ENCODE measurements around the gene RIMS3.

The RIMS3 gene

DNA sequence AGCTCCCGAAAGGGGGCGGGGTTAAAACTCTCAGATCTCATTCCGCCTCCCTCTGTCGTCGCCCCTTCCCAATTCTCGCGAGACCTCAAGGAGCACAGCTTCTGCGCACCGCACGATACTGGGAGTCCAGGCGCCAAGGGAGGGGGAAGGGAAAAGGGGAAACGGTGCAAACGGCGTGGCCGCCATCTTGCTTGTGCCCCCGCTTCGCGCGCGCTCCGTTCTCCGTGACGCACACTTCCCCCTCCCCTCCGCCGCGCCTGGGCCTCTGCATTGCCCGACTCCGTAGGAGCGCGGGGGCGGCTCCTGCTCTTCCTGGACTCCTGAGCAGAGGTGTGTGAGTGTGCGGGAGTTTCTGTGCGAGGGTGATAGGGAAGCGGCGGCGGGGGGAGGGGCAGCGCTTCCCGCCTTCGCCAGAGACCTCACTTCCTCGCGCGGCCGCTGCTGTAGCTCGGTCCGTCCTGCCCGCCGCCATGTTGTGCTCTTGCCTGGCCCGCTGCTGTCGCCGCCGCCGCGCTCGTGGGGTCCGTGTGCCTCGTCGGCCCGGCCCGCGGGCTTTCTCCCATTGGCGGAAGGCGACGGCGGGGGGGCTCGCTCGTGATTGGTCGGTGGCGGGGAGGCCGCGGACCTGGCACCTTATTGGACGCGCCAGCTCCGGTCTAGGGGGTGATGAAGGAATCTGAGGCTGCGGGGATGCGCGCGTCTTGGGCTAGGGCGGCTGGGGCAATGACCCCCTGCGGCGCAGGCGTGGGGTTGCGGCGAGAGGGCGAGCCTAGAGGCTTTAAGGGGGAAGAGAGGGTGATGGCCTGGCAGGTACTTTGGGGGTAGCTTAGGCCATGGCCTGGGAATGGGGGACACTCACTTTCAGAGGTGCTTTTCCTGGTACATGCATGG lies 26.3 kb upstream of the RIMS3 start, which contains the start of gene NFYC:
NFYC (plus strand) TSS at position 167 of the 891 bp plus-strand sequence. CDS start 47,140 bp downstream, outside the sequence.
- Histone ChIP-seq H3K27me3 (ENCODE audit: control insufficient read depth, insufficient read depth, low read length, poor library complexity, severe bottlenecking) (no peaks in the 10 kb centered on the region), H3K36me3 (ENCODE audit: control insufficient read depth, insufficient read depth, low read length) (peaks cover 7% of the 10 kb centered on the region), H3K4me1 (ENCODE audit: control insufficient read depth, insufficient read depth, low read length) (peaks cover 17% of the 10 kb centered on the region), H3K4me3 (ENCODE audit: insufficient read depth, low read depth, low read length) (peak within 1 kb of the TSS; percentile 84), H3K27ac (ENCODE audit: insufficient read depth, low read depth, low read length, poor library complexity, severe bottlenecking) (peak within 1 kb of the TSS; percentile 100), H3K9me3 (ENCODE audit: control insufficient read depth, low read length) (no peaks in the 10 kb centered on the region)
- WGBS, 2 experiments: 0 to 1% methylated on average over 80 to 84 of the region's 84 CpGs

DNA sequence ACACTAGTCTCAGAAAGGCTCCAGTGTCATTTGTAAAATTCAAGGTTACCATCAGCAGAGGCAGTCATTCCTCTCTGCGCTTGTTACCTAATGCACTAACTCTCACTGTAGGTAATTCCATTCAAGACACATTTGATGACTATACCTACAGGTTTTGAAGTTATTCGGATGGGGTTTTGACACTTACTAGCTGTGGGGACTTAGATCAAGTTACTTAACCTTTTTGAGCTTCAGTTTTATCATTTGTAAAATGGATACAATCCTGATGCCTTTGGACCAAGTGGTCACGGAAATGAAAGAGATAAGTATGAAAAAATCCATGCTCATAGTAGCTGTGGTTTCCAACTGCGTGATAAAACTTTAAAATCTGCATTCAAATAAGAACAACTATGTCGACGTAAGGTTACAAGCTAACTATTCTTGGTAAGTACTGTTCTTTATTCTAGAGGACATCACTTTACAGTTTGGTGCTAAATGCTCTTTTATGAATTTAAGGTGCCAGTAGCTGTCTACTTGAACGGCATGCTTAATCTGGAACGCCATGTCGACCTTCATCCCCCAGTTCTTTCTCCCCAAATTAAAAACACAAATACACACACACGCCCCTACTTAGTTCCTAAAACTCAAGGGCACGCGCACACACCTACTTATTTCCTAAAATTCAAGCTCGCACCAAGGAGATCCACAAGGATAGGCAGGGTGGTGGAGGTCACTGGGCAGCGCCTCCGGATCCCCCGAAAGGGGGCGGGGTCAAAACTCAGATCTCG lies 25.5 kb upstream of the RIMS3 start:
- Histone ChIP-seq H3K4me1 (ENCODE audit: control insufficient read depth, insufficient read depth, low read length) (peaks cover 17% of the 10 kb centered on the region), H3K36me3 (ENCODE audit: control insufficient read depth, insufficient read depth, low read length) (peaks cover 16% of the 10 kb centered on the region), H3K27me3 (ENCODE audit: control insufficient read depth, insufficient read depth, low read length, poor library complexity, severe bottlenecking) (no peaks in the 10 kb centered on the region), H3K4me3 (ENCODE audit: insufficient read depth, low read depth, low read length) (peak overlapping the region; percentile 84), H3K27ac (ENCODE audit: insufficient read depth, low read depth, low read length, poor library complexity, severe bottlenecking) (no peak overlapping the region), H3K9me3 (ENCODE audit: control insufficient read depth, low read length) (no peaks in the 10 kb centered on the region)
- WGBS, 2 experiments: 15% methylated on average over 18 of the region's 18 CpGs

DNA sequence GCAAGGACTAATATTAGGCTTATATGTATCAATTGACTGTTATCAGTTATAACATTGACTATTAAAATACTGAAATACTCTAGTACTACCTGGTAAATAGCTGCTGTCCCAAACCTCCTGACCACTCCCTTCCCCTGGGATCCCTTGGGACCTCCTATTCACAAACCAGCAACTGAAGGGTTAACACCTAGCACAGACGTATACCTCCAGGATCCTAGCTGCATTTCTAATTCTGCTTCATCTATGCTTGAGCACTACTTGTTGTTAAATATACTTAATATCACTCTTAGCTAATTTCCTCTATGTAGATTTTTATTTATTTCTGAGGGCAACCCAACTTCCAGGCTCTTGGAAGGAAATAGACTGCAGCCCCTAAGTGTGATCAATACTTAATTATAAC lies 24.3 kb upstream of the RIMS3 start:
- WGBS, 2 experiments: 53 to 63% methylated on average over 1 of the region's 1 CpG
- no peaks in the 10 kb centered on the region for H3K9me3 ChIP-seq (ENCODE audit: control insufficient read depth, low read length)
- H3K4me1 ChIP-seq (ENCODE audit: control insufficient read depth, insufficient read depth, low read length): peaks cover 17% of the 10 kb centered on the region
- no peaks in the 10 kb centered on the region for H3K27me3 ChIP-seq (ENCODE audit: control insufficient read depth, insufficient read depth, low read length, poor library complexity, severe bottlenecking)
- H3K27ac ChIP-seq (ENCODE audit: insufficient read depth, low read depth, low read length, poor library complexity, severe bottlenecking): no peak overlapping the region
- H3K4me3 ChIP-seq (ENCODE audit: insufficient read depth, low read depth, low read length): no peak overlapping the region
- H3K36me3 ChIP-seq (ENCODE audit: control insufficient read depth, insufficient read depth, low read length): peaks cover 21% of the 10 kb centered on the region

DNA sequence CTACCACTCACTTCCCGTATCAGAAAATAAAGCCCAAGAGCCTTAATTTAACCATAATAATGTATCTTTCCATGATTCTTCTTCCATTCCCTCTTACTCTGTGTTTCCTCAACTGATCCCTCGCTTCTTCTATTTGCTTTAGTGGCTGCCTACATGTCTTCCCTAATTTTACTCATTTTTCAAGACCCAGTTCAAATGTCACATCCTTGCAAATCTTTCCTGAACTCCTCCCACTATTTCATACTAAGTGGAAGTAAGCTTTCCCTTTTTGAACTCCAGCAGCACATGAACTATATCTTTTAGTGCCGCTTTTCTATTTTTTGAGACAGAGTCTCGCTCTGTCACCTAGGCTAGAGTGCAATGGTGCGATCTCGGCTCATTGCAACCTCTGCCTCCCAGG lies 22.2 kb upstream of the RIMS3 start:
- no peak overlapping the region for H3K27ac ChIP-seq (ENCODE audit: insufficient read depth, low read depth, low read length, poor library complexity, severe bottlenecking)
- 92 to 95% methylated on average over 6 of the region's 6 CpGs for WGBS, 2 experiments
- H3K27me3 ChIP-seq (ENCODE audit: control insufficient read depth, insufficient read depth, low read length, poor library complexity, severe bottlenecking): no peaks in the 10 kb centered on the region
- no peaks in the 10 kb centered on the region for H3K9me3 ChIP-seq (ENCODE audit: control insufficient read depth, low read length)
- H3K36me3 ChIP-seq (ENCODE audit: control insufficient read depth, insufficient read depth, low read length): peaks cover 21% of the 10 kb centered on the region
- peaks cover 11% of the 10 kb centered on the region for H3K4me1 ChIP-seq (ENCODE audit: control insufficient read depth, insufficient read depth, low read length)
- H3K4me3 ChIP-seq (ENCODE audit: insufficient read depth, low read depth, low read length): no peak overlapping the region

DNA sequence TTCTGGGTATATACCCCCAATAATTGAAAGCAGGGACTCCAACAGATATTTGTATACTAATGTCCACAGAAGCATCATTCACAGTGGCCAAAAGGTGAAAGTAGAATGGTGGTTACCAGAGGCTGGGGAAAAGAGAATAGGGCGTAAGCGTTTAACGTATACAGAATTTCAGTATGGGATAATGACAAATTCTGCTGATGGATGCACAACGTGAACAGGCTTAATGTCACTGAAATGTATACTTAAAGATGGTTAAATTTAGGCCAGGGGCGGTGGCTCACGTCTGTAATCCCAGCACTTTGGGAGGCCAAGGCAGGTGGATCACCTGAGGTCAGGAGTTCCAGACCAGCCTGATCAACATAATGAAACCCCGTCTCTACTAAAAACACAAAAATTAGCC lies 21.6 kb upstream of the RIMS3 start:
- Histone ChIP-seq H3K27me3 (ENCODE audit: control insufficient read depth, insufficient read depth, low read length, poor library complexity, severe bottlenecking) (no peaks in the 10 kb centered on the region), H3K9me3 (ENCODE audit: control insufficient read depth, low read length) (no peaks in the 10 kb centered on the region), H3K4me1 (ENCODE audit: control insufficient read depth, insufficient read depth, low read length) (peaks cover 10% of the 10 kb centered on the region), H3K4me3 (ENCODE audit: insufficient read depth, low read depth, low read length) (no peak overlapping the region), H3K36me3 (ENCODE audit: control insufficient read depth, insufficient read depth, low read length) (peaks cover 21% of the 10 kb centered on the region), H3K27ac (ENCODE audit: insufficient read depth, low read depth, low read length, poor library complexity, severe bottlenecking) (no peak overlapping the region)
- 96 to 97% methylated on average over 7 of the region's 7 CpGs for WGBS, 2 experiments

DNA sequence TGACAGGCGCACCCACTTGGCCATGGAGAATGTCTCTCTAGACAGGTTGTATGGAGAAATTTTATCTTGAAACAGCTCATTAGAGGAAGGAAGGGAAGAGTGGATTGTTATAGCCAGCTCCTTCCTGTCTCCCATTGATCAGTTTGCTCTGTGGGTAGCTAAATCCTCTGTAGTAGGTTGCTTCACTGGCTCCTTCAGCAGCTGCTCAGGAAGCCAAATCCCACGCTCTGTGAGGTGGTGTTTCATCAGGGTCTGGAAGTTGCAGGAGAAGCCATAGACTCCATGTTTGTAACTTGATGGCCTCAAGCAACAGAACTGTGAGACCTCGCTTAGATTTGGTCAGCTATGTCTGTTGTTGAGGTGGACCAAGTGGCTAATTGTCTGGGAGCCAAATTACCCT lies 19.2 kb upstream of the RIMS3 start:
- Histone ChIP-seq H3K9me3 (ENCODE audit: control insufficient read depth, low read length) (no peaks in the 10 kb centered on the region), H3K4me1 (ENCODE audit: control insufficient read depth, insufficient read depth, low read length) (no peaks in the 10 kb centered on the region), H3K27ac (ENCODE audit: insufficient read depth, low read depth, low read length, poor library complexity, severe bottlenecking) (no peak overlapping the region), H3K4me3 (ENCODE audit: insufficient read depth, low read depth, low read length) (no peak overlapping the region), H3K36me3 (ENCODE audit: control insufficient read depth, insufficient read depth, low read length) (peaks cover 21% of the 10 kb centered on the region), H3K27me3 (ENCODE audit: control insufficient read depth, insufficient read depth, low read length, poor library complexity, severe bottlenecking) (no peaks in the 10 kb centered on the region)
- 94 to 98% methylated on average over 3 of the region's 3 CpGs for WGBS, 2 experiments

DNA sequence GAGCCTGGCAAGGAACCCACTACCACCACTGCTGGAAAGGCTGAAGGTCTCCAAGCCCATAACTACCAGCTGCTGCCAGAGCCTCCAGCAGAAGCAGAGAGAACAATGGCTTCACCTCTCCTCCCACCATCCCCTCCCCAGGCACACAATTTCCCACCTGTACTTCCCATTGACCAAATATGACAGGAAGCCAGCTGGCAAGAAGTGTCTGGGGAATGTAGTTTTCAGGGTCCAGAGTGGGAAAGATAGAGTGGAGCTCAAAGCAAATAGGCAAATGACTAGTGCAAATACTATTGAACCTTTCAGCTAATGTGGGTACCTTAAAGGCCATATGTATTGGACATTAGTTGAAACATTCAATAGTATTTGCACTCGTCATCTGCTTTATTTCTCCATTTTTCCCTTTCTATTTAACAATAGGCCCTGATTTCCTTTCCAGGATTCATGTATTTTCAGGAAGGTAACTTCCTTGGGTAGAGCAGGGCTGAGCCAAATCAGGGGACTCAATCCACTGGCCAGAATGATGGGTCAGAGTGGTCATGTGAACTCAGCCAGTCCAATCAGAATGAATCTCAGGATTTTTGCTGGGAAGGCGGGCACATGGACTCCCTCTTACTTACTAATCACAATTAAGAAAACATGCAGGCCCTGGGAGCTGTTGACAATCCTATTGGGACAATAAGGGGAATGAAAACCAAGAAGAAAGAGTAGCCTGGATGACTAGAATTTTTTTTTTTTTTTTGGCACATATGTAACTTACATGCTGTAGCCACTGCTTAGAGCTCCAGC lies 13.9 kb upstream of the RIMS3 start:
- WGBS, 2 experiments: 83 to 100% methylated on average over 2 of the region's 2 CpGs
- Histone ChIP-seq H3K36me3 (ENCODE audit: control insufficient read depth, insufficient read depth, low read length) (no peaks in the 10 kb centered on the region), H3K27me3 (ENCODE audit: control insufficient read depth, insufficient read depth, low read length, poor library complexity, severe bottlenecking) (no peaks in the 10 kb centered on the region), H3K27ac (ENCODE audit: insufficient read depth, low read depth, low read length, poor library complexity, severe bottlenecking) (no peak overlapping the region), H3K4me1 (ENCODE audit: control insufficient read depth, insufficient read depth, low read length) (no peaks in the 10 kb centered on the region), H3K4me3 (ENCODE audit: insufficient read depth, low read depth, low read length) (no peak overlapping the region), H3K9me3 (ENCODE audit: control insufficient read depth, low read length) (no peaks in the 10 kb centered on the region)

DNA sequence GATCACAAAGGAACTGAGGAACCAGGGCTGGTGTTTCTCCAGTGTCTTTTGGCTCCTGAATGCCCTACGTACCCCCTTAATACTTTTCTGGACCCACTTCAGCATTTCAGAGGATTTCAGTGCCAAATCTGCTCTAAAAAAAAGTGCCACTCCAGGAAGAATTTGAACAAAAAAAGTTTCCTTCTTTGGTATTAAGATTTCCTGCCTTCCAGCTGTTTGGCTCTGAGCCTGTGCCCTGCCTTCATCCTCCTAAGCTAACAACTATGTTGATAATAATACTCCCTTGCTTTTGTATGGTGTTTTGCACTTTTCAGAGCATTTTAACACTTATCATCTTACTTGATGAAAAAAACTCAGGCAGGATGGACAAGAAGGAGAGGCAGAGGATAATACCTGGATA lies 11.0 kb upstream of the RIMS3 start:
- no peak overlapping the region for H3K27ac ChIP-seq (ENCODE audit: insufficient read depth, low read depth, low read length, poor library complexity, severe bottlenecking)
- H3K4me3 ChIP-seq (ENCODE audit: insufficient read depth, low read depth, low read length): no peak overlapping the region
- WGBS, 2 experiments: 71 to 89% methylated on average over 1 of the region's 1 CpG

DNA sequence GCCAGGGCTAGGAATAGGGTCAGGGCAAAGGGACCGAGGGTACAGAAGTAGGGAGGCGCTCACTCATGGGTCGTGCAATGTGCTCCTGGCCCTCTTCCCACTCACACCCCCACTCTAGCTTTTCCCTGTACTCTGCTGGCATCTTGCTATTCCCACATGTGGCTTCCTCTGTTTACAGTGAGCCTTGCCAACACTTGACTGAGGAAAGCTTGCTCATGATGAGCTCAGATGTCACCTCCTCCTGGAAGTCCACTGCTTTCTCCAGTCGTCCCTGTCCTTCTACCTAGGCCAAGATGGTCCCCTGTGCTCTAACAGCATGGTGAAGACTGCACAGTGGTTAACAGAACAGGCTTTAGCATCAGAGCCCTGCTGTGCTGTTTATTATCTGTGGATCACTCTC lies 8.0 kb upstream of the RIMS3 start:
- Histone ChIP-seq H3K4me1 (ENCODE audit: control insufficient read depth, insufficient read depth, low read length) (no peaks in the 10 kb centered on the region), H3K27ac (ENCODE audit: insufficient read depth, low read depth, low read length, poor library complexity, severe bottlenecking) (no peak overlapping the region), H3K4me3 (ENCODE audit: insufficient read depth, low read depth, low read length) (no peak overlapping the region), H3K9me3 (ENCODE audit: control insufficient read depth, low read length) (no peaks in the 10 kb centered on the region), H3K27me3 (ENCODE audit: control insufficient read depth, insufficient read depth, low read length, poor library complexity, severe bottlenecking) (no peaks in the 10 kb centered on the region), H3K36me3 (ENCODE audit: control insufficient read depth, insufficient read depth, low read length) (no peaks in the 10 kb centered on the region)
- WGBS, 2 experiments: 87 to 89% methylated on average over 4 of the region's 4 CpGs

More for the DNA sequence above, 11.0 kb upstream of the RIMS3 start:
- Histone ChIP-seq H3K36me3 (ENCODE audit: control insufficient read depth, insufficient read depth, low read length) (no peaks in the 10 kb centered on the region), H3K4me1 (ENCODE audit: control insufficient read depth, insufficient read depth, low read length) (no peaks in the 10 kb centered on the region), H3K27me3 (ENCODE audit: control insufficient read depth, insufficient read depth, low read length, poor library complexity, severe bottlenecking) (no peaks in the 10 kb centered on the region), H3K9me3 (ENCODE audit: control insufficient read depth, low read length) (no peaks in the 10 kb centered on the region)
